ENCODE data around the gene ZNF892. TPM values are rescaled to one million over a fixed set of nuclear protein-coding genes. Genes with fewer than 3 reads are reported as not detected.

Gene ZNF892
- total and polyA plus RNA-seq, 2 donors (not counting 1 experiment from before 2014, with no cell fraction given) = 0.67 to 5.5 TPM

DNA sequence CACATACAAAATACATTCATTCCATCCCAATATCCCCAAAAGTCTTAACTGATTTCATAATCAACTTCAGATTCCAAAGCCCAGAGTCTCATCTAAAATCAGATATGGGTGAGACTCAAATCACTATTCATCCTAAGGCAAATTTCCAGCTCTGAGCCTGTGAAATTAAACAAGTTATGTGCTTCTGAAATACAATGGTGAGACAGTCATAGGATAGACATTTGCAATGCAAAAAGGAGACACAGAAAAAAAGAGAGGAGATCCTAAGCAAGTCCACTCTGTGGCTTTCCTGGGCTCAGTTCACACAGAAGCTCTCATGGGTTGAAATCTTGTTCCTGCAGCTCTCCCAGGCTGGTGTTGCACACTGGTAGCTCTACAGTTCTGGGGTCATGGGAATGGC is 18.3 kb downstream of the ZNF892 start:
- H4K20me1 ChIP-seq (ENCODE audit: control insufficient read depth, insufficient read depth, low read length, poor library complexity, severe bottlenecking) = no peaks in the 10 kb centered on the region
- Mint-ChIP-seq H3K27me3 (no peaks in the 10 kb centered on the region), H3K27ac (no peak overlapping the region), H3K9me3 (ENCODE audit: insufficient read depth) (peaks cover 24% of the 10 kb centered on the region), H3K4me1 (no peaks in the 10 kb centered on the region), H3K4me3 (no peak overlapping the region)
- CTCF ChIA-PET = no interaction called here
- intact Hi-C loops (cut with micrococcal nuclease) = no loop called here
- TF ChIP-seq CTCF (IDR thresholded peaks at IDR 0.05) (no peak), EZH2 (IDR thresholded peaks at IDR 0.05; ENCODE audit: borderline replicate concordance, insufficient read depth, low read depth, low read length, poor library complexity, severe bottlenecking) (no peak)
- no peak overlapping the region for H3K9ac ChIP-seq (ENCODE audit: low read length)
- H3K9me3 ChIP-seq (ENCODE audit: control extremely low read depth in 1 of 3, control insufficient read depth in 2 of 3, insufficient read depth in 1 of 3, low read length in 2 of 3) = peaks cover 7 to 24% (median 16%) of the 10 kb centered on the region in 3 donors
- H3K4me2 ChIP-seq (replicated peaks; ENCODE audit: low read depth, low read length, poor library complexity, severe bottlenecking) = no peak overlapping the region
- no peaks in the 10 kb centered on the region for H3K27me3 ChIP-seq (replicated peaks in 1 of 4; ENCODE audit: control extremely low read depth in 1 of 4, control insufficient read depth in 3 of 4, insufficient read depth in 4 of 4, low read length in 3 of 4)
- H3K4me1 ChIP-seq (ENCODE audit: control insufficient read depth in 2 of 2, insufficient read depth in 2 of 2, low read length in 2 of 2) = no peaks in the 10 kb centered on the region
- ATAC-seq (ENCODE audit: low read depth) = no peak
- no peaks in the 10 kb centered on the region for H3K79me2 ChIP-seq (ENCODE audit: control insufficient read depth, insufficient read depth, low read length)
- H2AFZ ChIP-seq (ENCODE audit: insufficient read depth, low read depth, low read length, poor library complexity, severe bottlenecking) = no peak overlapping the region
- POLR2A ChIA-PET = no interaction called here
- no peaks in the 10 kb centered on the region for H3K36me3 ChIP-seq (replicated peaks in 1 of 2; ENCODE audit: control extremely low read depth in 1 of 2, control insufficient read depth in 1 of 2, extremely low read depth in 1 of 2, insufficient read depth in 2 of 2, low read length in 1 of 2)
- H3K4me3 ChIP-seq (ENCODE audit: control extremely low read depth in 1 of 5, extremely low read depth in 1 of 5, insufficient read depth in 1 of 5, low read depth in 2 of 5, low read length in 4 of 5) = no peak overlapping the region
- no peak for DNase-seq
- H3K27ac ChIP-seq (ENCODE audit: low read length in 2 of 2) = no peak overlapping the region

DNA sequence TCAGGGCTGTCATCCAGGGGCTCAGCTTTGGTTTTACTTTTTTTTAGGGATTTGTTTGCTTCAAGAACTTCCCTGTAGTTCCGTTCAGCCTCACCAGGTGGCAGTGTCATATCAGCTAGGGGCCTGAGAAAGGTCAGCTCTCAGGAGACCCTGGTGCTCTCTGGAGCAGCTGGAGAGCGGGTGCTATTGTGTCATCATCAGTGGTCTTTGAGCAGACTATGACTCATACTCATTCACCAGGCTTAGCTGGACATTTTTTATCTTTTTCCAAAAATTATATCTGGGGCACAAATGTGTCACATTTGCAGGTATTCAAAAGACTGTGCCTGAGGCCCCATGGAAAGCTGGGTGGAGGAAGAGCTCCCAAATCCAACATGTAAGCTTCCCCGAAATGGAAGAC is 24.4 kb downstream of the ZNF892 start:
- peaks cover 3% of the 10 kb centered on the region for H3K9me3 Mint-ChIP-seq (ENCODE audit: insufficient read depth)
- no peaks in the 10 kb centered on the region for H3K36me3 ChIP-seq (replicated peaks in 1 of 2; ENCODE audit: control extremely low read depth in 1 of 2, control insufficient read depth in 1 of 2, extremely low read depth in 1 of 2, insufficient read depth in 2 of 2, low read length in 1 of 2)
- no peak overlapping the region for H3K27ac Mint-ChIP-seq
- H3K4me1 ChIP-seq (ENCODE audit: control insufficient read depth in 2 of 2, insufficient read depth in 2 of 2, low read length in 2 of 2) = no peaks in the 10 kb centered on the region
- no peaks in the 10 kb centered on the region for H3K79me2 ChIP-seq (ENCODE audit: control insufficient read depth, insufficient read depth, low read length)
- no peaks in the 10 kb centered on the region for H3K27me3 ChIP-seq (replicated peaks in 1 of 4; ENCODE audit: control extremely low read depth in 1 of 4, control insufficient read depth in 3 of 4, insufficient read depth in 4 of 4, low read length in 3 of 4)
- ATAC-seq (ENCODE audit: low read depth) (no peak), DNase-seq (no peak)
- no peaks in the 10 kb centered on the region for H3K4me1 Mint-ChIP-seq
- peaks cover 0 to 41% (median 0%) of the 10 kb centered on the region in 3 donors for H3K9me3 ChIP-seq (ENCODE audit: control extremely low read depth in 1 of 3, control insufficient read depth in 2 of 3, insufficient read depth in 1 of 3, low read length in 2 of 3)
- intact Hi-C loops (cut with micrococcal nuclease) = no loop called here
- H3K9ac ChIP-seq (ENCODE audit: low read length) = no peak overlapping the region
- ChIA-PET CTCF (interaction anchor here (1.1 to 1.3 kb wide), 2 partner anchors 19 to 114 kb away, joined by 3 read pairs; no protein-coding TSS in a partner anchor), POLR2A (no interaction called here)
- no peak overlapping the region for H3K4me3 ChIP-seq (ENCODE audit: control extremely low read depth in 1 of 5, extremely low read depth in 1 of 5, insufficient read depth in 1 of 5, low read depth in 2 of 5, low read length in 4 of 5)
- H3K4me2 ChIP-seq (replicated peaks; ENCODE audit: low read depth, low read length, poor library complexity, severe bottlenecking) = no peak overlapping the region
- peaks cover 4% of the 10 kb centered on the region for H3K27me3 Mint-ChIP-seq
- no peak overlapping the region for H2AFZ ChIP-seq (ENCODE audit: insufficient read depth, low read depth, low read length, poor library complexity, severe bottlenecking)
- no peak overlapping the region for H3K27ac ChIP-seq (ENCODE audit: low read length in 2 of 2)
- no peaks in the 10 kb centered on the region for H4K20me1 ChIP-seq (ENCODE audit: control insufficient read depth, insufficient read depth, low read length, poor library complexity, severe bottlenecking)
- no peak overlapping the region for H3K4me3 Mint-ChIP-seq
- 36% methylated on average over 2 of the region's 3 CpGs for WGBS (ENCODE audit: insufficient coverage)
- TF ChIP-seq EZH2 (IDR thresholded peaks at IDR 0.05; ENCODE audit: borderline replicate concordance, insufficient read depth, low read depth, low read length, poor library complexity, severe bottlenecking) (no peak), CTCF (IDR thresholded peaks at IDR 0.05) (peak; percentile 60)
